ENCODE measurements around the gene KREMEN1. TPM values are rescaled to one million over a fixed set of nuclear protein-coding genes. Genes with fewer than 3 reads are reported as not detected.

Gene KREMEN1
- total and polyA plus RNA-seq, 9 of the 15 experiments (the other 6 are each of a cell fraction or from before 2014, with no cell fraction given): 0.69 to 11.5 (median 4.3) TPM

GRCh38 chr22:29031227-29032011, 41.4 kb upstream of the KREMEN1 start (continued):
- TF ChIP-seq MITF (IDR thresholded peaks at IDR 0.05) (no peak), POU5F1 (IDR thresholded peaks at IDR 0.05; ENCODE audit: borderline replicate concordance, low read depth, low read length, partially characterized antibody) (no peak), ZNF76 (CRISPR knock-in tag; IDR thresholded peaks at IDR 0.05; ENCODE audit: borderline replicate concordance) (no peak), MAFG (tag; conservative IDR thresholded peaks at IDR 0.05) (peak; percentile 65), MAX (CRISPR knock-in tag; IDR thresholded peaks at IDR 0.05) (no peak), JUND (IDR thresholded peaks at IDR 0.05; ENCODE audit: borderline replicate concordance, low read depth, low read length) (peak; percentile 95), JUND (tag; IDR thresholded peaks at IDR 0.05; ENCODE audit: borderline replicate concordance, low read depth, low read length) (peak; percentile 95; the same call in 2 of the 3 replicates), NFIC (IDR thresholded peaks at IDR 0.05) (no peak), RBBP5 (IDR thresholded peaks at IDR 0.05; ENCODE audit: borderline replicate concordance, insufficient read depth, low read length, poor library complexity, severe bottlenecking) (peak; percentile 12), MBD1 (CRISPR knock-in tag; IDR thresholded peaks at IDR 0.05) (no peak), BACH1 (tag; IDR thresholded peaks at IDR 0.05) (0 out of 2 replicates have a peak, but pooled peaks have one; percentile 56), CBFA2T3 (IDR thresholded peaks at IDR 0.05) (no peak), ADNP (tag; IDR thresholded peaks at IDR 0.05) (no peak), NFYB (IDR thresholded peaks at IDR 0.05; ENCODE audit: extremely low read depth, insufficient read length) (no peak), GTF3C2 (IDR thresholded peaks at IDR 0.05; ENCODE audit: borderline replicate concordance, extremely low read depth, insufficient read length) (no peak), OTX1 (CRISPR knock-in tag; IDR thresholded peaks at IDR 0.05) (no peak), ELK3 (CRISPR knock-in tag; IDR thresholded peaks at IDR 0.05) (no peak), NFRKB (IDR thresholded peaks at IDR 0.05; ENCODE audit: low read depth) (no peak), CEBPB (tag; IDR thresholded peaks at IDR 0.05) (no peak), HNRNPLL (IDR thresholded peaks at IDR 0.05; ENCODE audit: low read depth, low read length, poor library complexity, severe bottlenecking) (no peak)
